ENCODE data around the gene FOLR3. TPM values are rescaled to one million over a fixed set of nuclear protein-coding genes. Genes with fewer than 3 reads are reported as not detected.
"Not testable (repeated sequence)": the region's sequence is repeated elsewhere in the genome, so short reads cannot be mapped to it uniquely, and the experiment has no call there.

Gene FOLR3
- total RNA-seq, 1 experiment from 2014 or later, result not detected

GRCh38 chr11:72162891-72163492, 27.5 kb downstream of the FOLR3 start:
- DNase-seq (ENCODE audit: low read depth), result no peak

- DNase-seq (ENCODE audit: low read depth), result not testable (repeated sequence)
Measured at GRCh38 chr11:72164187-72164586, 28.7 kb downstream of the FOLR3 start.

- not testable (repeated sequence) for DNase-seq (ENCODE audit: low read depth)
Measured at GRCh38 chr11:72169046-72169555, 33.6 kb downstream of the FOLR3 start.

- DNase-seq (ENCODE audit: low read depth), result not testable (repeated sequence)
Measured at GRCh38 chr11:72169754-72170153, 34.2 kb downstream of the FOLR3 start.

GRCh38 chr11:72172043-72172442, 36.5 kb downstream of the FOLR3 start:
- DNase-seq (ENCODE audit: low read depth), result not testable (repeated sequence)

GRCh38 chr11:72173291-72173690, 37.8 kb downstream of the FOLR3 start:
- no peak for DNase-seq (ENCODE audit: low read depth)

- no peak for DNase-seq (ENCODE audit: low read depth)
Measured at GRCh38 chr11:72174302-72175070, 39.0 kb downstream of the FOLR3 start.

GRCh38 chr11:72177656-72178055, 42.1 kb downstream of the FOLR3 start:
- no peak for DNase-seq (ENCODE audit: low read depth)

- DNase-seq (ENCODE audit: low read depth), result no peak
Measured at GRCh38 chr11:72179049-72179803, 43.7 kb downstream of the FOLR3 start.

- DNase-seq (ENCODE audit: low read depth), result no peak
Measured at GRCh38 chr11:72179804-72180396, 44.4 kb downstream of the FOLR3 start.

GRCh38 chr11:72180892-72181552, 45.5 kb downstream of the FOLR3 start:
- not testable (repeated sequence) for DNase-seq (ENCODE audit: low read depth)

- not testable (repeated sequence) for DNase-seq (ENCODE audit: low read depth)
Measured at GRCh38 chr11:72181553-72181958, 46.0 kb downstream of the FOLR3 start.

- no peak for DNase-seq (ENCODE audit: low read depth)
Measured at GRCh38 chr11:72188267-72188666, 52.7 kb downstream of the FOLR3 start.

Other genes with a start within 250 kb of the FOLR3 start
- 4.0 and 8.6 TPM in 2 replicates for gene XNDC1N, start 207.1 kb upstream of the FOLR3 start, total RNA-seq (2014; rRNA removed; shearing (Covaris generic))
- gene RNF121, start 206.7 kb upstream of the FOLR3 start, total RNA-seq (2014; rRNA removed; shearing (Covaris generic)), result 30.6 and 33.9 TPM in 2 replicates
- 3.4 and 4.9 TPM in 2 replicates for gene IL18BP, start 136.8 kb upstream of the FOLR3 start, total RNA-seq (2014; rRNA removed; shearing (Covaris generic))
- 74.2 and 76.7 TPM in 2 replicates for gene NUMA1, start 55.2 kb upstream of the FOLR3 start, total RNA-seq (2014; rRNA removed; shearing (Covaris generic))
- gene LRRC51, start 54.9 kb upstream of the FOLR3 start, total RNA-seq (2014; rRNA removed; shearing (Covaris generic)), result 3.3 and 6.4 TPM in 2 replicates
- gene LAMTOR1, start 32.4 kb upstream of the FOLR3 start, total RNA-seq (2014; rRNA removed; shearing (Covaris generic)), result 86.8 and 90.6 TPM in 2 replicates
- not detected in 2 replicates for gene TOMT, start 29.8 kb upstream of the FOLR3 start, total RNA-seq (2014; rRNA removed; shearing (Covaris generic))
- gene ANAPC15, start 23.0 kb upstream of the FOLR3 start, total RNA-seq (2014; rRNA removed; shearing (Covaris generic)), result 38.8 and 56.7 TPM in 2 replicates
- not detected in 2 replicates for gene FOLR1, start 56.4 kb downstream of the FOLR3 start, total RNA-seq (2014; rRNA removed; shearing (Covaris generic))
- not detected in 2 replicates for gene FOLR2, start 81.1 kb downstream of the FOLR3 start, total RNA-seq (2014; rRNA removed; shearing (Covaris generic))
- gene INPPL1, start 89.0 kb downstream of the FOLR3 start, total RNA-seq (2014; rRNA removed; shearing (Covaris generic)), result 27.4 and 57.3 TPM in 2 replicates
- not detected in 2 replicates for gene PHOX2A, start 108.5 kb downstream of the FOLR3 start, total RNA-seq (2014; rRNA removed; shearing (Covaris generic))